Activated T-cell treated with anti-CD3 and anti-CD28 coated beads, Interleukin-2, amount 50 U/mL, for 1 hour (primary cell): ENCODE results near the gene DNAJC6.
A peak's percentile ranks its signal among the peaks of the same experiment; 100 is the strongest.

Experiments used
- DNase-seq: peaks from one replicate; pipeline ENCODE4 v3.0.0-alpha.2; 2020

The DNAJC6 gene

DNA sequence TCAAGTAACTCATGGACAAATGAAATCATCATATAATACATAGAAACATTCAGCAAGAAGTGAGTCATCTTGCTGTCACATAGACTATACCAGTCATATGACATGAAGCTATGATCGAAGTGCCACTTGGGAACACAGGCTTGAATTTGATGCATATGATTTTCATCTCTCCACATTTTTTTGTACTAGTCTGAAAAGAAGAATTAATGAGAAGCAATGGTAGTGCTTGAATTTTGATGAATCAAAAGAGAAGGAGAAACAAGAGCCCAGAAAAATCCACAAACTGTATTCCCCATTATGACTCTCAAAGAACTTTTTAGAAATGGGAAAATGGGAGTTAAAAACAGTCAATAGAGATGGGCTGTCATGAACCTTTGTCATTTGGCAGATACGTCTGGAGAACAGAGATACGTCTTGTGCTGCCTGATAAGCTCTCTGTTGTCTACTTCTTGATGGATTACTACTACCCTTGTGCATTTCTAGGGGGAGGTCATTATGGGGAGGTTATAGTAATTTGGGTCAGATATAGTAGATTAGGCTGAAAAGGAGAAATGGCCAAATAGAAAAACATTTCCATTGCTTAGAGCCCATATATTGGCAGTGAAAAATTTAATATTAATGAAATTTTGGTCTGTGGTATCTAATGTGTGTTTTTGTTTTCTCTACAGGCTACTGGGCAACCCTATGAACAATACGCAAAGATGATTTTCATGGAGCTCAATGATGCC lies 103.1 kb downstream of the DNAJC6 start:
- no peak for DNase-seq

DNA sequence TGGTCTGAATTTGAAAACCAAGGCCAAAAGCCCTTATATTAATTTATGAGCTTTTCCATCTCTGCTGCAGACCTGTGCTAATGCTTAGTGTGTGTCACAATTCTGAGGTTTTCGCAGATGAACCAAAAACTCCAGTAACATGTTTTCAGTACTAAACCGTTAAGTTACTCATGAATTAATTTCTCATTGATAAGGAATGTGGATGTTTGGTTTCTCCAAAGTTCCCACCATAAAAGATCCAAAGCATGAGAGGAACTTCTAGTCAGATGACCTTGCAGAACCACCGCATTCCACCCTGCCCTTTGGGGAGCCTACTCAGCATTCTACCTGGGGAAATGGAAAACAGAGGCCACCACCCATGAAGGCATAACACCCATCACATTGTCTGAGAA lies 103.6 kb downstream of the DNAJC6 start:
- no peak for DNase-seq

DNA sequence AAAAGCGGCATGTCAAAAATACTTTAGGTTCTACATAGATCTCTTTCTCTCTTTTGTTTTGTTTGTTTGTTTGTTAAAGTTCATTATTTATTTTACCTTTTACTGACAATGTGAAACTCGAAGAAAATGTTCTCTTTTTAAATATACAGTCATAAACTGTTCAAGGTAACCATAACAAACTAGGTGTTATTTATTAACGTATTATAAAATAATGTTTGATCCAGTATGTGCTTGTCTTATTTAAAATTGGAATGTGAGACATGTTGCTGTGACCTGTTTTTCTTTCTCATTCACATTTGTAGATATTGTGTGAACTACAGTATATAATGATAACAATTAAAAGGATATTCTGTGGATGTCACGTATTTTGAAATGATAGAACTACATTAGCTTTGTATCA lies 105.2 kb downstream of the DNAJC6 start:
- DNase-seq, result no peak

GRCh38 chr1:65416767-65417166 lies 107.4 kb downstream of the DNAJC6 start:
- DNase-seq, result no peak

DNA sequence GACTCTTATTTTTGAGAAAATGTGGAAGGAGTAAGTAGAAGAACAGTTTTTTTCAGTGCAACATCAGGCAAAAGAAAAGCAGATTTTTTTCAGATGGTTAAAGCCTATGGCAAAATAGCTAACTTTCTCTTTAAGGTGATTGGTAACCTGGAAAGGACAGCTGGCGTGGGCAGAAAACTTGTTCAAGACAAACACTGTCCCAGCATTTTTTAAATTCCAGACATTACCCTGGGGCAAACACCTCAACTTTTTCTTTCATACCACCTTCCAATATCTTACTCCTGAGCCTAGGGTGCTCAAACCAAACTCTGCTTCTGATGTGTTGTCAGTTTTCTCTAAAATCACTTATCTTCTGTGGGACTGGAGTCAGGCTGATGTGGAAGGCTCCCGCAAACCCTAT lies 108.4 kb downstream of the DNAJC6 start:
- DNase-seq, result no peak

DNA sequence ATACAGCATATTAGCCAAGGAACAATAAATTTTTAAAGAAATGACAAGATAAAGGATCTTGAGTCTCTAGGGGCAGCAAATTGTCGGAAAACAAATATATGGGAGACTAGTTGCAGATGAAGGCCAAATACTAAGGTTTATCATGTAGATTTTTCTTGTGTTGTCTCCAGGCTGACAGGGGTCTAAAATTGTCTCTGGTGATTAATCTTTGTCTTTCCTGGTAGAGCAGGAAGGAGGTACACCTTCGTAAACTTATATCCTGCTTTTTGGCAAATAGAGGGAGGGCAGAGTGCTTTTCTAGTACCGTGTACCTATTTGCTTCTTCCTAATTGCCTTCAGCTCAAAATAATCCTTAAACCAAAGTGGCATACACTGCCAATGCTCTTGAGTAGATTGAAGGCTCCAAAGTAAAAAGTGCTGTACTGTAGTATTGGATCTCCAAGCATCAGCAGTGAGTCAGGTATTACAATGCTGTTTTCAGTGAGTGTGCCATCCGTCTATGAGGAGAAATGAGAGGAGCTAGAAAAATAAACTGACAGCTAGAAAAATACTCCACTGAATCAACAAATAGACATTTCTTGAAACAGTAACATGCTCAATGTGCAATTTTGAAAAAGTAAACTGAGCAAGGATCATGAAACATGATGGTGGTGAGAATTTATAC lies 109.3 kb downstream of the DNAJC6 start:
- no peak for DNase-seq

DNA sequence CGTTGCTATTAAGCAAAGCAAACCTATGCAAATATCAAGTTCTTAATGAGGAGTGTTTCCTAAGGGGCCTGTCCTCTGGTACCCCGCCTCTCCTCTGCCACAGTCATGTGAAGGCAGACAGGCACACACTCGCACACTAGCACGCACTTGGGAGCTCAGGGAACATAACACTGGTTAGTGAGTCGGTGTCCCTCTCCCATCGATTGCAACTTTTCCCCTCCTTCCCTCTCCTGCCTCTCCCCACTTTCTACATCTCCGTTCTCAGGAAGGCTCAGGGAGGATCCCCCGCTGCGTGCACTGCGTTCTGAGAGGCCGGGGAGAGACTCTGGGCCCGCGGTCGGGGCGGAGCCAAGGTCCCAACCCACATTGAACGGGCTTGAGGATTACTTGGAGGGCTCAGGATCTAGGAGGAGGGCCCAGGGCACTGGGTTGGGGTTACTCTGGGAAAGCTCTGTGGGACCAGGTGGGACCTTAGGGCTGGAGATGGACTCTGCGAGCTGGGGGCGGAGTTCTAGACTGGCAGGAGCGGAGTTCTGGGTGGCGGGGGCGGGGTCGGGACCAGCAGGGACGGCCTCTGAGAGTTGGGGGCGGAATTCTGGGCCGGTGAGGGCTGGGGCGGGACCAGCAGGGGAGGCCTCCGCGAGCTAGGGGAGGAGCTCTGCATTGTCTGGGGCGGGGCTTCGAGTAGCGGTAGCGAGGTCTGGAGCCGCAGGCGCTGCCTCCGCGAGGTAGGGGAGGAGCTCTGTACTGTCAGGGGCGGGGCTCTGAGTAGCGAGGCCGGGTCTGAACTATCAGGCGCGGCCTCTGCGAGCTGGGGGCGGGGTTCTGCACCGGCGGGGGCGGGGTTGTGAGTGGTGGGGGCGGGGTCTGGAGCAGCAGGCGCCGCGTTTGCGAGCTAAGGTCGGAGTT lies 110.6 kb downstream of the DNAJC6 start:
- DNase-seq, result peak; percentile 98

DNA sequence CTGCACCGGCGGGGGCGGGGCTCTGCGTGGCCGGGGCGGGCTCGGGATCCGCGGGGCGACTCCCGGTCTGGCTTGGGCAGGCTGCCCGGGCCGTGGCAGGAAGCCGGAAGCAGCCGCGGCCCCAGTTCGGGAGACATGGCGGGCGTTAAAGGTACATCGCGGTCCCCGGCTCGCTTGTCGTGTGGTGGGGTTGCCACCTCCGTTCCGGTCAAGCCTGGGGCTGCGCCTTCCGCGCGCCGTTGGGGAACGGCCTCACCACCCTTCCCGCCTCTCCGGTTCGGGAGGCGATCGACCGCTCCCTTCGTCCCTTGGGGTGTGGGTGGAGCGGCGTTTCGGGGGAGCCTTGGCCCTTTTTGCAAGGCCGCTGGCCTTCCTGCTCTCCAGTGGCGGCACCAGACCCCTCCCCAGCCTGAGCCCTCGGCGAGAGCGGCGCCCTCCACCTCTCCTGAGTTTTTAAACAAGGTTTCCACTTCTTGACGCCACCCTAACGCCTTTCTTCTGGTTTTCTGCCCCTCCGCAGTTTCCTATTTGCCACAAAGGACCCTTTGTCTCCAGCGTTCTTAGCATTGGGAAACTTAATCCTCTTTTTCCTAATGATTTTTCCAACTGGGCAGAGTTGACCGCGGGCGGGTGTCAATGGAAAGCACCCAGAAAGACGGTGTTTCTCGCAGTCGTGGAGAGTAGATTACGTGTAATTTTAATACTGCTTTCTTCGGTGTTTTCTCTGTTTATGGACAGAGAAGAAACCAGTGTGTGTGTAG lies 111.4 kb downstream of the DNAJC6 start, which contains the start of the genes LEPR and LEPROT:
LEPR (plus strand) TSS at position 79 of the 761 bp plus-strand sequence. CDS start 144,898 bp downstream, outside the sequence.
LEPROT (plus strand) TSS at position 79 of the 761 bp plus-strand sequence; CDS start at position 136, 57 bp downstream.
- DNase-seq, result no peak

GRCh38 chr1:65421351-65422025 lies 112.1 kb downstream of the DNAJC6 start:
- no peak for DNase-seq

GRCh38 chr1:65422241-65423203 lies 113.2 kb downstream of the DNAJC6 start:
- no peak for DNase-seq

DNA sequence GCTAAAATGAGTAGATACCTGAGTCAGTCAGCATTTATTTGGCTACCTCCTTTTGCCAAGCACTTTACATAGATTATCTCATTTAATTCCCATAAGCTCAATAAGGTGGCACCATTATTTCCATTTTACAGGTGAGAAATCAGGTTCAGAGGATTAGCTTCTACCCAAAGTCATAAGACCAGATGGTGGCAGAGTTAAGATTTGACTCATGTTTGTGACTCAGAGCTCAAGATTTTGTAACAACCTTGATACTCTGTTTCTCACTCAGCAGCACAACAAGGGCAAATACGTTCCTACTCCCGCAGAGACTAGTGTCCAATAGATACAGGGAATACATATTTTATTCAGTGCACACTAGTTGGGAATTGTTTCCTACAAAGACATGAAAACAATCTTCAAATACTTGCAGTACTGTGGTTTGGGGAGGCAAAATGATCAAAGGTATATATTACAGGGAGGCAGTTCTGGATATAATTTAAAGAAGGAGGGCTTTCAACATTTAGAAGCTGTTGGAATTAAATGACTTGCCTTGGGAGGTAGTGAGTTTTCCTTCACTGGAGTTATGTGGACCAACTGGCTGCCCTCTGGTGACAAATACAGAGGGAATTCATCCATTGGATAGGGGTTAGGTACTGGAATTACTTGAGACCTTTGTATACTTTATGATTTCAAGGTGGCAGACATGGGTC lies 114.7 kb downstream of the DNAJC6 start:
- no peak for DNase-seq

DNA sequence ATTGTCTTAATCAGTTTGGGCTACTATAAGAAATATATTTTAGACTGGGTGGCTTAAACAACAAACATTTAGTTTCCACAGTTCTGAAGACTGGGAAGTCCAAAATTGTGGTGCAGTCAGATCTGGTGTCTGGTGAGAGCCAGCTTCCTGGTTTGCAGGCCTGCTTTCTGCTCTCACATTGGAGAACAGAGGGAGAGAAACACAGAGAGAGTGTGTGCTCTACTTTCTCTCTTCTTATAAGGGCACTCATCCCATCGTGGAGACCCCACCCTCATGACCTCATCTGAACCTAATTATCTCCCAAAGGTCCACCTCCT lies 115.2 kb downstream of the DNAJC6 start:
- no peak for DNase-seq

- DNase-seq, result no peak
Observed at GRCh38 chr1:65425006-65425405, 115.7 kb downstream of the DNAJC6 start.

GRCh38 chr1:65425697-65426096 lies 116.4 kb downstream of the DNAJC6 start:
- no peak for DNase-seq

DNA sequence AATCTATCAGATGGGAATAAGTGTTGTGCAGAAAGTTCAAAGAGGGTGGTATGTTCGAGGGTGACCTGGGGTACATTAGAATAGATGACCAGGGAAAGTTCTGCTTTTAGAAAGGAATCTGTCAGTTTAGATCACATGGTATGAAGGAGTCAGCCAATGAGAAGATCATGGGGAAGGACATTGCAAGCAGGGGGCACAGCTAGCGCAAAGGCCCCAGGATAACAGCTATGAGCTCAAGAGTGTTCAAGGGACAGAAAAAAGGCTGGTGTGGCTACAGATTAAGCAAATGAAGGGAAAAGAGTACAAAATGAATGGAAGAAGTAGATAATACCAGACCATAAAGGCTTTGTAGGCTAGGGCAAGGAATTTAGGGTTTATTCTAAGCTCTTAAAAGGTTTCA lies 119.7 kb downstream of the DNAJC6 start:
- no peak for DNase-seq

DNA sequence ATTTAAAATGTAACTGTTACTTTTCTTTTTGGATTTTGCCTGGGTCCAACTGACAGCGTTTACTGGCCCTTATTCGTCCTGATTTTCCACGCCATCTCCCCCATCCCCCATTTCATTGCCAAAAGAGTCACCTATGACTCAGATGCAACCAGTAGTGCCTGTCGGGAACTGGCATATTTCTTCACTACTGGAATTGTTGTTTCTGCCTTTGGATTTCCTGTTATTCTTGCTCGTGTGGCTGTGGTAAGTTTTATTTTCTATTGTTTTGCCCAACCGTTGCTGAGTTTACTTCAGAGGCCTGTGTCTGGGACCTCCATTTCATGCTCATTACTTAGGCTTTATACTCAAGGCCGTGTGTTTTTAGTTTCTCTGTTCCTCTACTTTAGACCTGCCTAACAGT lies 120.5 kb downstream of the DNAJC6 start:
- DNase-seq, result no peak

DNA sequence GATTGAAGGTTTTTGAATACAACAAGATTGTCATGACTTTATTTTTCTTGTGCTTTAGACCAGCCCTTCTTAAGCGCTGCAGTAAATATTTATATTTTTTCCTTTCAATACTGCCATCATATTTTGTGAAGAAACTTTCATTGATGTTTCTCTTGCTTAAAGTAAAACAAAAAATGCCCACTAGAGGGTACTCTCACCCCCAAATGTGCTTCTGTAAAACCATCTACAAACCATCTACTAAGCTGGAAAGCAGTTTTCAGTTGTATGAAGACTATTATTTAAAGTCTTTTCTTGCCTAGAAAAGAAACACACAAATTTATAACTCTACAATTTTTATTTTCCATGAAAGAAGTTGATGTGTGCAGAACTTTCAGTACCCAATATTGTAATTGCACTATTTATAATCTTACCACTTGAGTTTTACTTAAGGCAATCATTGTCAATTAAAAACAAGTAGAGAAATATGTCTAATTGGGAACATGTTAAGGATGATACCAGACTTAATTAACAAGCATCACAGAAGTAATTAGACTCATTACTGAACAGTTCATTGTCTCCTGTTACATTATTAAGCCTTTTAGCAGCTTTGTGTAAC lies 121.9 kb downstream of the DNAJC6 start:
- no peak for DNase-seq

DNA sequence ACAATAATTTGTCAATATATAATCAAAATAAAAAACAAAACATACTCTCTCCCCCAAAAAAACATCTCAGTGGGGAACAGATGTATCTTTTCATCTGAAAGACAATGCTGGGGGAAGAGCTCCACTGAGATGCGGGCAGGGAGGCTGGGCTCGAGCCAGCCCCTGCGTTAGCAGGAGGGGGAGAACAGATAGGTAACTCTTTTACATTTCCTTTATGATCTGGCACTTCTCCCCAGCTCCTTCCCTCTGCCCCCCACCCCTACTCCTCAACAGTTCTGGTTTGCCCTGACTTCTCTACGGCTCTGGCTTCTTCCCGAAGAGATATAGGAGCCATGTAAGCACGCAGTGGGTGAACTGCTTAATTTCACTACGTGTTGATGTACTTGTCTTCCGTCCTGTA lies 123.6 kb downstream of the DNAJC6 start:
- DNase-seq, result no peak

GRCh38 chr1:65434255-65434654 lies 124.9 kb downstream of the DNAJC6 start:
- no peak for DNase-seq

GRCh38 chr1:65434760-65435159 lies 125.4 kb downstream of the DNAJC6 start:
- no peak for DNase-seq
